ENCODE results near the gene KLK4.

DNA sequence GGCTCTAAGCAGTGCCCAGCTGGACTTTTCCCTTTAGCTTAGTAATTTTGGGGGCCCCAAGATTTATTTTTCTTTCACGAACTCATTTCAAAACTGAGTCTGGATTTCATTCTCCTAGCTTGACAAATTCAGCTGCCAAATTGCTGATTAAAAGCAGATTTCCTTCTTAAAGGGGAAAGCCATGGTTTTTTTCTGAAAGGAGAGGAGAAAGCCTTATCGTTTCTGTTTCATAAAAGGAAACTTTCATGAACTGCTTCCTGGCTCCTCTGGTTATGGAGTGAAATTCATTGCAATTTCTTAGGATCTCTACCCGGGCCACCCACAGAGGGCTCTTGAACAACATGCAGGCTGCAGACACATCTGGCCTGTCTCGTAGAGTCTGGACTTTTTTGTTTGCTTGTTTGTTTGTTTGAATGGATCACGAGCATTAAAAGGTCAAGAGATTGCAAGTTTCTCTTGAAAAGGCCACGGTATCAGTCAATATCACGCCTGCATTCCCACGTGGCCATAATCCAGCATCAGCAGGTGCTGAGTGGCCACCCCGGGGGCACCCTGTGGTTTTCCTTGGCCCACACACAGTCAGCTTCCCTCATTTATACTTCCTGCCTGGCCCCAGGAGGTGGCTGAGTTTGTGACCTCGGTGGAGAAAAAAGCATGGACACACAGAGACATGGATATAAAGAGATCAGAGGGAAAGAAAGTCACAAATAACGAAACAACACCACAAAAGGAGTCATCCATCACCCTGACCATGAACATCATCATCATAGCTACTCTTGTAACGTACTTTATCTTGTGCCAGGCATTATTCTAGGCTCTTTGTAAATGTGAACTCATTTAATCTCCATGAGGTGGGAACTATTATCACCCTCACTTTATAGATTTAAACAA, 10.5 kb upstream of the KLK4 start:
- TF ChIP-seq, protein P1, sequence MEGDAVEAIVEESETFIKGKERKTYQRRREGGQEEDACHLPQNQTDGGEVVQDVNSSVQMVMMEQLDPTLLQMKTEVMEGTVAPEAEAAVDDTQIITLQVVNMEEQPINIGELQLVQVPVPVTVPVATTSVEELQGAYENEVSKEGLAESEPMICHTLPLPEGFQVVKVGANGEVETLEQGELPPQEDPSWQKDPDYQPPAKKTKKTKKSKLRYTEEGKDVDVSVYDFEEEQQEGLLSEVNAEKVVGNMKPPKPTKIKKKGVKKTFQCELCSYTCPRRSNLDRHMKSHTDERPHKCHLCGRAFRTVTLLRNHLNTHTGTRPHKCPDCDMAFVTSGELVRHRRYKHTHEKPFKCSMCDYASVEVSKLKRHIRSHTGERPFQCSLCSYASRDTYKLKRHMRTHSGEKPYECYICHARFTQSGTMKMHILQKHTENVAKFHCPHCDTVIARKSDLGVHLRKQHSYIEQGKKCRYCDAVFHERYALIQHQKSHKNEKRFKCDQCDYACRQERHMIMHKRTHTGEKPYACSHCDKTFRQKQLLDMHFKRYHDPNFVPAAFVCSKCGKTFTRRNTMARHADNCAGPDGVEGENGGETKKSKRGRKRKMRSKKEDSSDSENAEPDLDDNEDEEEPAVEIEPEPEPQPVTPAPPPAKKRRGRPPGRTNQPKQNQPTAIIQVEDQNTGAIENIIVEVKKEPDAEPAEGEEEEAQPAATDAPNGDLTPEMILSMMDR (IDR thresholded peaks at IDR 0.05; ENCODE audit: poor library complexity), result no peak
- TF ChIP-seq EZH2 (IDR thresholded peaks at IDR 0.05; ENCODE audit: borderline replicate concordance), result no peak
- TF ChIP-seq EZH2phosphoT487 (IDR thresholded peaks at IDR 0.05; ENCODE audit: low read depth, severe bottlenecking, unreplicated experiment), result no peak

Measured in hepatocyte (in vitro differentiated cells).